Measurements from ENCODE around the gene TMEM26. TPM values are rescaled to one million over a fixed set of nuclear protein-coding genes. Genes with fewer than 3 reads are reported as not detected.
"Not testable (repeated sequence)": the region's sequence is repeated elsewhere in the genome, so short reads cannot be mapped to it uniquely, and the experiment has no call there.

The TMEM26 gene
- total RNA-seq, 1 donor: 20.5 TPM

DNA sequence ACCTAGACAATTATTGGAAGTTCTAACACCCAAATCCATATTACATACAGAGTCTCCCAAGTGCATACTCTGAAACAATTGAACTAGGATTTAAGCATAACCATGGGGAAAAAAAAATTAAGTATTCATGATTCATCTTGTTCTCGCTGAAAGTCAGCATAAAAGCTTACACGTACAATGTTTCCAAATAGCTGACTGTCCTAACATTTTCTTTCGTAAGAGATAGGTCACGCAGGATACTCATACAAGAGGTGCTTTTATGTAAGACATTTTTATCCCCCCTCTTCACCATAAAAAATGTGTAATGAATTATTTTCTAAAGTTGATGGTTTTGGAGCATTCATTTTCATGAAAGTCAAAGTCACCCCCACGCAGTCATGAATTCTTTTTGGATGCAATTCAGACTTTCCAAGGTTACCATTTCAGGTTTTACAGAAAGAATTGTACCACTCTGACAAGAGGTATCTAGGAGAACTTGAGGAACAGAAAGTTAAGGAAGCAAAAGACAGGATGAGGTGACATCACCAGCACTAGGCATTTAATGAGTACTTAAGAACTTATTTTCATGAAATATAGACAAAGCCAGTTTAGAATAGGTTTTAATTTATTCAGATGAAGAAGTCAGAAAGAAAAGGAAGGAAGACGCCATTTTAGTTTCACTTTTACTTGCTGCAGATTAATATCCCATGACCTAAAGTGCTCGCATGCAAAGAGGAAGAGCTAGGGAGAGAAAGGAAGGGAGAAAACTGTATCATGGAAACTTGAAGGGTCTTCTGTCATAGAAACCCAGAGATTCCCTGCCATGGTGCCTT, 55.8 kb downstream of the TMEM26 start:
- no peak for TF ChIP-seq CTCF (IDR thresholded peaks at IDR 0.05; ENCODE audit: insufficient read depth, low read length)
- peak overlapping the region; percentile 29 for H3K4me3 ChIP-seq (ENCODE audit: low read depth, low read length)
- DNase-seq (ENCODE audit: low read depth): peak; percentile 70

- no peak for TF ChIP-seq CTCF (IDR thresholded peaks at IDR 0.05; ENCODE audit: insufficient read depth, low read length)
- no peak for DNase-seq (ENCODE audit: low read depth)
- no peak overlapping the region for H3K4me3 ChIP-seq (ENCODE audit: low read depth, low read length)
Observed at GRCh38 chr10:61391281-61391680, 61.9 kb downstream of the TMEM26 start.

- no peak overlapping the region for H3K4me3 ChIP-seq (ENCODE audit: low read depth, low read length)
- no peak for TF ChIP-seq CTCF (IDR thresholded peaks at IDR 0.05; ENCODE audit: insufficient read depth, low read length)
- no peak for DNase-seq (ENCODE audit: low read depth)
Observed at GRCh38 chr10:61390851-61391250, 62.3 kb downstream of the TMEM26 start.

GRCh38 chr10:61389887-61390286, 63.3 kb downstream of the TMEM26 start:
- no peak for DNase-seq (ENCODE audit: low read depth)
- no peak for TF ChIP-seq CTCF (IDR thresholded peaks at IDR 0.05; ENCODE audit: insufficient read depth, low read length)
- H3K4me3 ChIP-seq (ENCODE audit: low read depth, low read length): no peak overlapping the region

DNA sequence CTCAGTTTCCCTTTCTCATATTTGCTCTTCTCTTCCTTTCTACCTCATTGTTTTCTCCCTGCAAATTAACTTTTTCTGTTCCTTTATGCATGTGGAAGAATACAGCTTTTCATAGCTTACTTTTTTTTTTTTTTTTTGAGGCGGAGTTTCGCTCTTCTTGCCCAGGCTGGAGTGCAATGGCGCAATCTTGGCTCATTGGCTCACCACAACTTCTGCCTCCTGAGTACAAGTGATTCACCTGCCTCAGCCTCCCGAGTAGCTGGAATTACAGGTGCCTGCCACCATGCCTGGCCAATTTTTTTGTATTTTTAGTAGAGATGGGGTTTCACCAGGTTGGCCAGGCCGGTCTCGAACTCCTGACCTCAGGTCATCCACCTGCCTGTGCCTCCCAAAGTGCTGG, 64.2 kb downstream of the TMEM26 start:
- not testable (repeated sequence) for DNase-seq (ENCODE audit: low read depth); H3K4me3 ChIP-seq (ENCODE audit: low read depth, low read length)

DNA sequence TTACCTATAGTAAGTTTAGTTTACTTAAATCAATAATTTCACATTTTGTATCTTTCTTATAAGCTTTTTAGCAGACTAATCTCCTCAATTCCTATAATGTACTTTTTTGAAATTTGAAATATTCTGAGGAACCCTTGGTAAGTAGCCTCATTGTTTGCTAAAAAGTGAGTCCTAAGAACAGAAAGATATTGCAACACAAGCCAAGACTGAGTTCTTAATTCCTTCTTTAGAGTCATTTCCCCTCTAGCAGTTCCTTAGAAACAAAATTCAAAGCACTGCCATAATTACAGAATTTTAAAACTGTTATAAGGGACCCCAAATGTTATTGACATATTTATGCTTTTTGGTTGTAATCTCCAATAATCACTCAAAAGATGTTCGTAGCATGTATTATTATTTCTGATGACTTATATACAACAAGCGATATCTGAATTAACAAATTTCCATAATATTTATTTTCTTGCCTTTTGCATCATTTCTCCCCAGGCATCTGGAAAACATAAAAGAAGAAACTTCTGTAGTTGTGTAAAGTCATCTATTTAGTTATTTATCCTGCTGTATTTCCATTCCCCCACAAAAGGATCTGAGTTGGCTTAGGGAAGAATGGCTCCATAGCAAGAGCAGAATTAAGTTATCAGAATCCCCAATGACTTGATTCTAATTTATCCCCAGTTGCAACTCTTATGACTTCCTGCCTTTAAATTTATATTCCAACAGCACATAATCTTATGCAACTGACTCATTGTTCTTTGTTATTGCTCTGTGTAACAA, 67.8 kb downstream of the TMEM26 start:
- H3K4me3 ChIP-seq (ENCODE audit: low read depth, low read length): no peak overlapping the region
- no peak for TF ChIP-seq CTCF (IDR thresholded peaks at IDR 0.05; ENCODE audit: insufficient read depth, low read length)
- no peak for DNase-seq (ENCODE audit: low read depth)

GRCh38 chr10:61381153-61381552, 72.0 kb downstream of the TMEM26 start:
- DNase-seq (ENCODE audit: low read depth); H3K4me3 ChIP-seq (ENCODE audit: low read depth, low read length): not testable (repeated sequence)
